NCI-H2107 (cell line): ENCODE data around the gene CHST1.

Experiments used
- DNase-seq: peaks from one replicate; lab custom pipeline; 2025; lab: John Stamatoyannopoulos, UW

Gene CHST1

GRCh38 chr11:45644981-45645889, 20.2 kb downstream of the CHST1 start:
- no peak for DNase-seq

DNA sequence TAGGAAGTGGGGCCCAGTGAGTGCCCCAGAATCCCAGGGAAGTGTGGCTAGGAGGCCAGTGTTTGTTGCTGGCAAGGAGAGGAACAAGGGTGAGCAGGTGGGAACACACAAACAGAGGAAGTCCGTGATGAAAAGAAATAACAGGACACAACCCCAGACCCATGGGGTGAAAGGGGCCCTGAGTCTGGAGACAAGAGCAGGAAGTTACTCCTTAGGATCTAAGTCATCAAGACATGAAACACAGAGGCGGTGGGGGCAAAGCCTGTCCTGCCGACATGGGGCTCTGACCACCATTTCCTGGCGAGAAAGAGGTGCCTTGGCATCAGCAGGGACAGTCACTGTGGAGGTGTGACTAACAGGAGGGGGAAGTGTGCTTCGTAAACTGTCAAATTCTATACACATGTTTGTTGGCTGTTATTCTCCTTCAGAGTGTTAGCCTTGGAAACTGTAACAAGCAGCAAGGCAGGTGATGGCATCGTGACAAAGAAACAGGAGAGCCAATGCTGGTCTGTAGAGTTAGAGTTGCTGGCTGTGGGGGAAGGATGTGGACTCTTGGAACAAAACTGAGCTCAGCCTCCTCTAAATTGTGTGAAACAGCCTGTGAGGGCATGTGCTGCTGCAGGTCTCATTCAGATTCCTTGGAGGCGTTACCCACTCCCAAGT, 21.7 kb downstream of the CHST1 start:
- no peak for DNase-seq

- DNase-seq = no peak
Measured at GRCh38 chr11:45641961-45642360, 23.5 kb downstream of the CHST1 start.

DNA sequence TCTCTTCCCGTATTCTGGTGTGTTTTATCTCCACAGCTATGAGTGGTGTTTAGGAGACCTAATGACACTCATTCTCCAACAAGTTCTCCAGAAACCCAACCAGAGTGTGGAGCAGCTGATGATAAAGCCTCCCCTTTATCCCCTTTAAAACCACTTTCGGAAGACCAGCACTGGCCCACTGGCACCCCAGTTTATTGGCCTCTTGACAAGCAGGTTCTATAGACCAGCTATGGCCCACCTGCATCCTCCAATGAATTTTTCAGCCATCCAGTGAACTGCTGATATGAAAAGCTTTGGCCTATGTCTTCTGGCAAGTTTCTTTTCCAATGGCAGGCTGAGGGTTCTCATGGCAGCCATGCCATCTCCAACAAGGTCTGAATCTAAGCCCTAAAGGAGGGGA, 27.4 kb downstream of the CHST1 start:
- DNase-seq = no peak

DNA sequence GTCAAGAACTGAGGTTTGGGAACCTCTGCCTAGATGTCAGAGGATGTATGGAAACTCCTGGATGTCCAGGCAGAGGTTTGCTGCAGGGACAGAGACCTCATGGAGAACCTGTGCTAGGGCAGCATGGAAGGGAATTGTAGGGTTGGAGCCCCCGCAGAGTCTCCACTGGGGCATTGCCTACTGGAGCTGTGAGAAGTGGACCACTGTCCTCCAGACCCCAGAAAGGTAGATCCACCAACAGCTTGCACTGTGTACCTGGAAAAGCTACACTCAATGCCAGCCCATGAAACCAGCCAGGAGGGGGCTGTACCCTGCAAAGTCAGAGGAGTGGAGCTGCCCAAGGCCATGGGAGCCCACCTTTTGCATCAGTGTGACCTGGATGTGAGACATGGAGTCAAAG, 29.5 kb downstream of the CHST1 start:
- no peak for DNase-seq

GRCh38 chr11:45625611-45626010, 39.8 kb downstream of the CHST1 start:
- DNase-seq = no peak

DNA sequence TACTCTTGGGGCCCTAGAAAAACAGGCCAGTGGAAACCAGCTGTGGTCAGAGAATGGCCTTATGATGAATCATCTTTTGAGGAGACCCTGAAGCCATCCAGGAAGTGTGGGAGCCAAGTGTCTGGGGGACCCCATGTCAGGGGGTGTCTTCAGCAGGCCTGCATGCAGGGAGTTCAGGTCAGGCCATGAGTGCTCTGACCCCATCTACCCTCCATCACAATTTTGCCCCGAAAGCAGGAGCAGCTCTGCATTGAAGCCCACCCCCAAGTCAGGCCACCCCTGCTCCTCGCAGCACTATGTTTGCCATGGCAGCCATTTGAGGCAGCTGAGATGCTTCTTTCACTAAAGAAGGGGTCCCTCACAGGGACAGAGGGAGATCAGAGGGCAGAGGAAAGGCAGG, 41.3 kb downstream of the CHST1 start:
- no peak for DNase-seq

- DNase-seq = no peak
Measured at GRCh38 chr11:45622861-45623260, 42.6 kb downstream of the CHST1 start.

DNA sequence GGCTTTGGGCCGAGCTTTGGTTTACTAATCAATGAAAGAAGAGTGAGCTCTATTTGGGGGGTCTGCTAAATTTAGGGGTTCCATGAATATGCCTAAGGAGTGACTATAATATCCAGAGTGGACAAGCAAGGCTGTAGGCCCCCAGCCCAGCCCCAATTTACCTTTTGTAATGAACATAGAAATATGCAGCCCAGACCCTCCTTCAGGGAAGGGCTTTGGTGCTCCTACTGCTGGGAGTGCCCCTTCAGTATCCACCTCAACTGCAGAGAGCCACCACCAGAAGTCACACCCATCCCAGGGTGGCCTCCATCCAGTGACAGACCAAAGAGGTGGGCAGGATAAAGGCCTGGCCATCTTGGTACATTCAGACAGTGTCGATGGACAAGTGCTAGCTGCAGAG, 43.1 kb downstream of the CHST1 start:
- DNase-seq = no peak

DNA sequence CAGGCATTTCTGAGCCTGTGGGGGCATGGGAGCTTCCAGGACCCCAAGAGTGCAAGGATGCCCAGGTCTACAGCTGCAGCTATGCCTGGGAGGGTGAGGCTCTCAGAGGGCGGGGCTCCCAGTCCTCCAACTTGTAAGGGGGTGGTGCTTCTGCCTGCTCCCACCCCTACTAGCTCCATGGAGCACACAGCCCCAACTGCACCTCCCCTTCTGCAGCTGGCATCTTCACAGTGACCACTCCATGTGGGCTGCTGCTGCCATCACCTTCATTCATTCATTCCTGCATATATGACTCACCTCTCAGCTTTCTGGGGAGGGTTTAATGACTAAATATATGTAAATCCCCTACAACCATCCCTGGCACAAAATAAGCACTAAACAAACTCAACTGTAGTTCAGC, 43.8 kb downstream of the CHST1 start:
- DNase-seq = no peak

- no peak for DNase-seq
Measured at GRCh38 chr11:45620243-45620642, 45.2 kb downstream of the CHST1 start.

GRCh38 chr11:45618897-45619296, 46.5 kb downstream of the CHST1 start:
- no peak for DNase-seq

GRCh38 chr11:45617871-45618601, 47.4 kb downstream of the CHST1 start:
- DNase-seq = no peak

- no peak for DNase-seq
Measured at GRCh38 chr11:45616802-45617549, 48.4 kb downstream of the CHST1 start.

- no peak for DNase-seq
Measured at GRCh38 chr11:45615182-45615792, 50.1 kb downstream of the CHST1 start.

GRCh38 chr11:45614196-45614828, 51.1 kb downstream of the CHST1 start:
- no peak for DNase-seq

GRCh38 chr11:45610627-45611026, 54.8 kb downstream of the CHST1 start:
- DNase-seq = no peak

DNA sequence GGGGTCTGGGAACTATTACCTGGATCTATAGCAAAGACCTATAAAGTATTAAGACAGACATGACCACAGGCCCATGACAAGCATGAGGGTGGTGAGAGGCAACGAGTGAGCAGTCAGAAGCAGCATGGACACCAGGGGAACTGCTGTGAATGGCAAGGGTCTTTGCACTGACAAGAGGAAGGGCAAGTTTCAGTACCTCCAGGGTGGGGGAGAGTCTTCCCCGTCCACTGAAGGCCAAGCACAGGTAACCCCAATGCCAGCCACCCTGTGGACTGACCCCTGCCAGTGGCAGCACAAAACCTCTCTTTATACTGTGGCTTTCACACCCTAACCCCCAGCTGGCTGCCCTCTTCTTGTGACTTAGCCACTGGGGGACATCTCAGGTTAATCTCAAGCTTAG, 55.5 kb downstream of the CHST1 start:
- no peak for DNase-seq

DNA sequence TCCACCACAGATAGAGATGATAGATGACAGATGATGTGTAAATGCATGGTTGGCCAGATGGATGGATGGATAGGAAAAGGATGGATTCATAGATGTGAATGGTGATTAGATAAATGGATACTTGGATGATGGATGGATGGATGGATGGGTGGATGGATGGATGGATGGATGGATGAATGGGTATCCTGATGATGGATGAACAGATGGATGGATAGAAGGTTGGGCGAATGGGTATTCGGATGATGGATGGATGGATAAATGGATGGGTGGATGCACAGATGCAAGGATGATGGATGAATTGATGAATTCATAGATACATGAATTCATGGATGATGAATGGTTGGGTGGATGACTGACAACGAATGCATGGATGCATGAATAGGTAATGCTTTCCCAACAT, 56.1 kb downstream of the CHST1 start:
- DNase-seq = no peak

- no peak for DNase-seq
Measured at GRCh38 chr11:45607995-45608394, 57.4 kb downstream of the CHST1 start.
